ENCODE measurements around the gene NAT9.

- TF ChIP-seq EP300 (IDR thresholded peaks at IDR 0.05) (no peak), CTCF (IDR thresholded peaks at IDR 0.05) (no peak), POLR2A (IDR thresholded peaks at IDR 0.05) (no peak)
Observed at GRCh38 chr17:74722782-74723181, 53.4 kb downstream of the NAT9 start.
